GM21381 (cell line): ENCODE measurements around the gene SH3RF3.

Experiments used
- ATAC-seq: cut with Tn5 transposase; IDR thresholded peaks from one replicate; pipeline ENCODE4 v1.9.1; 2021; ENCODE audit warnings: mild to moderate bottlenecking, moderate library complexity; ENCODE audit not compliant: unreplicated experiment

Gene SH3RF3

GRCh38 chr2:109277406-109277805 is 148.4 kb downstream of the SH3RF3 start:
- ATAC-seq: no peak

DNA sequence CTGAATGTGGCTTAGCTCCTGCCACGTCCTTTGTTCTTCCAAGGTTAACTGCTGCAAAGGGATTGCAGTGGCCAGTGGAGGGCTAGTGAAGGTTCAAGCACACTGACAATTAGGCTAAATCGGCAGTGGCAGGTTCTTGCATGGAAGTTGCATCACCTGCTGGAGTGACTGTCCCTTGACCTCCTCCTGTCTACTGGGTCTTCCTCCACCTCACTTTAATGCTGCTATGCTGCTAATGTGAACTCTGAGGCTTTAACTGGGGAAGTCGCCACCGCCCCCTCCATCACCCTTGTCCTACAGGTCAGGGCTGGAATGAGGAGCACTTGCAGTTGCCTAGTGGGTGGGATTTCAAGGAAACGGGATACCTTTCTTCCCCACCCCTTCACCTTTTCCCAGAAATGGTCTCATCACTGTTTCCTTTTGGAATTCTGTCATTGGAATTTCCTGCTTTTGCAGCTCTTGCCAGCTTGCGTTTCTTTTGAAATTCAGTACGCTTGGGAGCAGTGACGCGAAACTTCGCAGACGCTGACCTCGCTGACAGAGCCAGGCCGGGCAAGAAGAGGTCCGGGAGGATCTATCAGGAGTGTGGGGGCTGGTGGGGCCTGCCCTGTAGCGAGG is 150.3 kb downstream of the SH3RF3 start:
- ATAC-seq: no peak

DNA sequence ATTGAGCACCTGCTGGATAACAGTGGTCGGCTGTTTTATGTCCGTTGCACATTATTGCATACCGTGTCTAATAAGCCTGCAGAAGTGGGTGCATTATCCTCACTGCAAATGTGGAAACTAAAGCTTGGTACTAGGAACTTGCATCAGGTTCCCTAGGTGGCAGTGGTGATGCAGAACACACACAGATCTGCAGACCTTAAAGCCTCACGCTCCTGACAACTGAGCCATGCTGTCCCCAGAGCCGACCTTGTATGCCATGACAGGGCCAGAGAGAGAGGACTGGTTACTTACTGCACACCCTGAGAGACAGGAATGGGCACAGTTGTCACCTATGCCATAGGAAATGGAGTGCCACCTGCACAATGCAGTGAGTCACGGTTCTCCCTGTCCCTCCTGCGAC is 151.8 kb downstream of the SH3RF3 start:
- no peak for ATAC-seq

DNA sequence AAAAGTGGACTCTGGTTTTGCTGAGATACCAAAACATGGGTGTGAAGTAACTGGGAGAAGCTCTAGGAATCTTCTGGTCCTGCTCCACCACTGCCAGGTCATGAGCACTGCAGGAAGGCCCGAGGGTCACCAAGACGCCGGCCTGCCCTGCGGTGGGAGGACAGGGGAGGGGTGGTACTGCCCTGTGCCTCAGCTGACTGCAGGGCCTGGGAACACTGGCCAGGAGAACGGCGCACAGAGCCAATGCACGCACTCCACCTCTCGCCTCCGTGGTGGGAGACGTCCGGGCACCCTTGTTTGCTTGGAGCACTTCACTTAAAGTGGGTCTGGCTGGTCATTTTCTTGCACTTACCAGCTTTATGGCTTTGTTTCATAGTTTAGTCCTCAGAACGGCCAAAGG is 153.4 kb downstream of the SH3RF3 start:
- no peak for ATAC-seq

GRCh38 chr2:109282865-109283264 is 153.9 kb downstream of the SH3RF3 start:
- no peak for ATAC-seq

- no peak for ATAC-seq
Measured at GRCh38 chr2:109284826-109285225, 155.8 kb downstream of the SH3RF3 start.

DNA sequence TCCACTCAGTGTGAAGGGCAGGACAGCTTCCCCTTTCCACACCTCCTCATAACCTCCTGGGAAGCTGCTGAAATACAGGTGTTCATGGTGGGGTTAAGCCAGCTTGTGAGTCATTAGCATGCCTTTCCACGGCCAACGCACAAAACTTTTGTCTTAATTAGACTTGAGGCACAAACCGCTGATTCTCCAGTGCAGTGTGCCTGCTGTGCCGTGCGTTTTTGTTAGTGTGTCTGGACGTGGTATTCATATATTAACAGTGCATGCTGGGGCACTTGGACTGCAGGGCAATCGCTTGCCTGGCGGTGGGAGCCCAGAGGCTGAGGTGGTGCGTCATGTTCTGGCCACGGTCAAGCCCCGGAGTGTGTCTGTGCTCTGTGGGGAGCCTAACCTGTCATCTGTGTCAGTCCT is 156.2 kb downstream of the SH3RF3 start:
- no peak for ATAC-seq

DNA sequence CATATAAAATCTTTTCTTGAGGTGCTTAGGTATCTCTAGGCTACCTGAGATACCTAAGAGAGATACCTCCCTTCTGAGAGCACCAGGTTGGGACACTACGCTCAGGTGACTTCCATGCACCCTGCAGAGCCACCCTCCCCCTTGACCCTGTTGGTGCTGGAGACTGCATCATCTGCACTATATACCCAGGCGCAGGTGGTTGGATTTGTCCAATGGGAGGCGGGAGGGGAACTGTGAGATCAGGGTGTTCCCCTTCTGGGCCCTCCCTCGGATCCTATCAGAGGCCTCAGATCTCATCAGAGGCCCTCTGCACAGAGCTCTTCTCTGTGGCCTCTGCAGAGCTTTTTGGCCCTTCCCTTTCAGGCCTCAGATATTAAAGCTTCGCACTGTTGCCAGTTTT is 158.4 kb downstream of the SH3RF3 start:
- no peak for ATAC-seq

GRCh38 chr2:109287838-109288237 is 158.8 kb downstream of the SH3RF3 start:
- no peak for ATAC-seq

GRCh38 chr2:109288544-109289368 is 159.8 kb downstream of the SH3RF3 start:
- ATAC-seq: no peak

DNA sequence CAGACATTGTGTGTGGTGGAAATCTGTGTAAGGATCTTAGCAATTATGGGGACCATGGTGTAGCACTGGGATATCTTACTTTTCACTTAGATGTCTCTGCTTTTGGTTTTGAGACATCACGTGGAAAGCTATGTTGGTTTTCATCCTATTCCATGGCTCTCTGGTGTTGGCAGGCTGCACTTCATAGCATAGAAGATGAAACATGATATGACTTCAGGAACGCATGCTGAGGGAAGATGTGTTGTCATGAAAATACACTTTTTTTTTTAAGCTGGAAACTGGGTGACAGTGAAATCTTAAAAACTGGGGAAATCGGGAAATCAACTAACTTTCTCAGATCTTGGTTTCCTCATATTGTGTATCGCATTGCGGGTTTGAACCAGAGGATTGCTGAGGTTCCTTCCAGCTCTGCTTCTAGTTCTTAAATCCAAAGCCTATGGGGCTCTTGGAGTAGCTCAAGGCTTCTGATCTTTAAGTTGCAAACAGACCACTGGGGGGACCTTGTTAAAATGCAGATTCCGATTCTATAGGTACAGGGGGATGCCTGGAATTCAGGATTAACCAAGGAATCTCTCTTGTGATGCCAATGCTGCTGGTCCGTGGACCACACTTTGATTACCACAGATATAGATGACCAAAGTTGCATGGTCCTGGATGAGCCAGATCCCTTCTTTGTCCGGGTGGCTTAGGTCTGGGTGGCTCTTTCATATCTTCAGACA is 160.7 kb downstream of the SH3RF3 start:
- no peak for ATAC-seq

- ATAC-seq: no peak
Measured at GRCh38 chr2:109290887-109291643, 162.1 kb downstream of the SH3RF3 start.

- ATAC-seq: no peak
Measured at GRCh38 chr2:109292386-109292785, 163.4 kb downstream of the SH3RF3 start.

DNA sequence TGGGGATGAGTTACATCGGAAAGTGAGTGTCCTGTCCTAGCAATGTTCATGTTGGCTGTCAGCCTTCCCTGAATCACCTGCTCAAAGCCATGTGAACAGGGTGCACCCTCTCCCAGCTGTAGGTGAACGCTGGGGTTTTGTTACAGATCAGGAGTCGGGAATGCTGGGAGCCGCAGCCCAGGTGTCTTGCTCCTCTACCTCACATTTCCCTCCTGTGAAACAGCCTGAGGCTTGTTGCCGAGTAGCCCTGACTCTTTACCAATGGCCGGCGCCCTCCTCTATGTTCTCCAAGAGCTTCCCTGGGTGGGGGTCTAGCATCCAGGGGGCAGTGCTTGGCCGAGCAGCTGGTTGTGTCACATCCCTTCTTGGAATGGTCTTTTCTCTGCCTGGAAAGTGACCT is 164.7 kb downstream of the SH3RF3 start:
- no peak for ATAC-seq

DNA sequence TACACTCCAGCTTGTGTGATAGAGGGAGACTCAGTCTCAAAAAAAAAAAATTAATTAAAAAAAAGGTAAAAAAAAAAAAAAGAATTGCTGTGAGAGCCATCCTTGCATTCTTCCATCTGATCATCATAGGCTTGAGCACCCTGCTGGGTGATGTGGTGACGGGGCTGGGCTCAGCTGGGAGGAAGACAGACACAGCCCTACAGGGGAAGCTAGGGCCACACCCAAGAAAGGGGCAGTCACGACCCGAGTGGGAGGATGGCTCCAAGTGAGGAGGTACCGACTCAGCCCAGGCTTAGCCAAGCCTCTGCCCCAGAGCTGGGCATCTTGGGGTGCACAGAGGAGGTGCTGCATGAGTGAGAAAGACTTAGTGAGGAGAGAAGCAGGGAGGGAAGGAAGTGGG is 165.5 kb downstream of the SH3RF3 start:
- ATAC-seq: no peak

GRCh38 chr2:109295070-109295780 is 166.2 kb downstream of the SH3RF3 start:
- no peak for ATAC-seq

DNA sequence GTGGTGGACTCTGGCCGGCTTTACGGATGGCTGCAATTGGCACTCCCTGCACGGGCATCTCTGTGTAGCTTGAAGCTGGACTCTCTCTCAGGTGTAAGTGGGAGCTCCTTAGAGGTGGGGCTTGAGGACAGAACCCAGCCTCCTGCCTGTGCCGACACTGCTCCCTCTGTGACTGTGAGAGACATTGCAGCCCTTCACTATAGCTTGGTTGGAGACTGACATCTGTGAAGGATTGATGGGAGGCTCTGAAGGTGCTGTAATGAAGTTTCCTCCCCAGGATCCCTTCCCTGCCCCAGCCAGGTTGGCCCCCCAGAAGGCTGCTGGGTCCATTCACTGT is 166.7 kb downstream of the SH3RF3 start:
- no peak for ATAC-seq

DNA sequence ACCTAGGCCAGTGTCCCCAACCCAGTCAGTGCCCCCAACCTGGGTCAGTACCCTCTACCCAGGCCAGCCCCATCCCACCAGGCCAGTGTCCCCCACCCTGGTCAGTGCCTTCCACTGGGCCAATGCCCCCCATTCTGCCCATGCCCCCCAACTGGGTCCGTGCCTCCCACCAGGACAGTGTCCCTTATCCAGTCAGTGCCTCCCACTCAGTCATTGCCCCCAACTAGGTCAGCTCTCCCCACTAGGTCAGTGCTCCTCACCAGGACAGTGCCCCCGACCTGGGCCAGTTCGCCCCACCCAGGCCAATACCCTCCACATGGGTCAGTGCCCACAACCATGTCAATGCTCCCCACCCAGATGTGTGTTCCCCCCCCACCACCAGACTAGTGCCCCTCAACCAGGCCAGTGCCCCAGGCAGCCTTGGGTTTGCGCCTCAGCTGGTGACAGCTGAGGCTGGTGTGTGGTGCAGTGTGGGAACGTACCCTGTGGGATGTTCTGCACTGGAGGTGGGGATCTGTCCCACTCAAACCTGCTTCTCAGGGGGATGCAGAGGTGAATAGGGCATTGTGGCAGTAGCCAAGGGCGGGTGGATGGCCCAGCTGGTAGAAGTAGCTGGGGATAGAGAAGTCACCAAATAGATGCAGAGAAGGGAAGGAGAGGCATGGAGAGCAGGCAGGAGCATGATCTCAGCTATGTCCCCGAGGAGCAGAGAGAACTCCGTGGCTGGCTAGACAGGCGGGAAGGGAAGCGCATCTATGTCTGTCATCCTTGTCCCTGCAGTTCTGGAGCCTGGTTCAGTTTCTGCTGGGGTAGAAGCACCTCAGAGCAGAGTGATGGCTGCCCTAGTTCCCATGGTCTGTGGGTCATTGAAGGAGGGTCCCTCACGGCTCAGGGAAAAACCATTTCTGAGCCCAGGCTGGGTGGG is 168.8 kb downstream of the SH3RF3 start:
- no peak for ATAC-seq

DNA sequence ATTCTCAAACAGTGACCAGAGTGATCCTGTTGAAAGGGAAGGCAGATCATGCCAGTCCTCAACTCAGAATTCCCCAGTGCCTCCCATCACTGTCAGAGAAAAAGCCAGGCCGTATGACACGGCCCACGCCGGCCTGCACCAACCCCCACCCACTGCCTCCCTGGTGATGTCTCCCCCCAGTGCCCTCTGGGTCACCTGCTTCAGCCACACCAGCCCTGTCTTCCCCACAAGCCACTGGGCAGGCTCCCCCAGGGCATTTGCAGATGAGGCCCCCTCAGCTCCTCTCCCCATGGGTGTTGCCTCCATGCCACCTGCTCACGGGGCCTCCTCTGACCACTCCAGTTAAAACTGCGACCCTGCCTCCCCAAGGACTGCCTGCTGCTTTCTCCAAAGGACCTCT is 169.8 kb downstream of the SH3RF3 start:
- ATAC-seq: no peak

GRCh38 chr2:109299536-109299935 is 170.5 kb downstream of the SH3RF3 start:
- no peak for ATAC-seq
